ENCODE results near the gene MAP3K21. TPM values are rescaled to one million over a fixed set of nuclear protein-coding genes. Genes with fewer than 3 reads are reported as not detected.

MAP3K21 gene
- total RNA-seq, 4 donors from 2014 or later, result 0.34 to 0.66 (median 0.43) TPM

- H3K27ac ChIP-seq (replicated peaks in 1 of 4), result no peak overlapping the region
- no peak for DNase-seq (ENCODE audit: extremely low spot score)
- no peaks in the 10 kb centered on the region for H3K36me3 ChIP-seq
- intact Hi-C loops (cut with DNase I), result no loop called here
- TF ChIP-seq CTCF (IDR thresholded peaks at IDR 0.05), result no peak
- TF ChIP-seq POLR2A (IDR thresholded peaks at IDR 0.05; ENCODE audit: low read depth), result no peak
- TF ChIP-seq EP300 (IDR thresholded peaks at IDR 0.05), result no peak
- TF ChIP-seq POLR2AphosphoS5 (IDR thresholded peaks at IDR 0.05), result no peak
- H3K4me1 ChIP-seq, result no peaks in the 10 kb centered on the region
- no peaks in the 10 kb centered on the region for H3K27me3 ChIP-seq
- H3K9me3 ChIP-seq, result no peaks in the 10 kb centered on the region
- 92% methylated on average over 1 of the region's 1 CpG for WGBS
- no peak overlapping the region for H3K4me3 ChIP-seq
Measured at GRCh38 chr1:233368789-233369130, 41.2 kb downstream of the MAP3K21 start.

GRCh38 chr1:233372218-233373120 is 44.9 kb downstream of the MAP3K21 start:
- Histone ChIP-seq H3K4me1 (no peaks in the 10 kb centered on the region), H3K27me3 (no peaks in the 10 kb centered on the region), H3K36me3 (no peaks in the 10 kb centered on the region), H3K9me3 (no peaks in the 10 kb centered on the region), H3K27ac (replicated peaks in 1 of 4) (no peak overlapping the region), H3K4me3 (no peak overlapping the region)
- intact Hi-C loops (cut with DNase I), result no loop called here
- 85% methylated on average over 12 of the region's 12 CpGs for WGBS
- TF ChIP-seq EP300 (IDR thresholded peaks at IDR 0.05), result no peak
- no peak for TF ChIP-seq POLR2A (IDR thresholded peaks at IDR 0.05; ENCODE audit: low read depth)
- no peak for TF ChIP-seq CTCF (IDR thresholded peaks at IDR 0.05)
- no peak for TF ChIP-seq POLR2AphosphoS5 (IDR thresholded peaks at IDR 0.05)
- no peak for DNase-seq (ENCODE audit: extremely low spot score)

GRCh38 chr1:233373226-233373625 is 45.7 kb downstream of the MAP3K21 start:
- intact Hi-C loops (cut with DNase I), result no loop called here
- TF ChIP-seq CTCF (IDR thresholded peaks at IDR 0.05) (no peak), EP300 (IDR thresholded peaks at IDR 0.05) (no peak), POLR2AphosphoS5 (IDR thresholded peaks at IDR 0.05) (no peak), POLR2A (IDR thresholded peaks at IDR 0.05; ENCODE audit: low read depth) (no peak)
- 91% methylated on average over 4 of the region's 6 CpGs for WGBS

GRCh38 chr1:233375653-233376052 is 48.1 kb downstream of the MAP3K21 start:
- TF ChIP-seq POLR2A (IDR thresholded peaks at IDR 0.05; ENCODE audit: low read depth) (no peak), POLR2AphosphoS5 (IDR thresholded peaks at IDR 0.05) (no peak), CTCF (IDR thresholded peaks at IDR 0.05) (no peak), EP300 (IDR thresholded peaks at IDR 0.05) (no peak)
- intact Hi-C loops (cut with DNase I), result no loop called here
- H3K27me3 ChIP-seq, result no peaks in the 10 kb centered on the region
- no peaks in the 10 kb centered on the region for H3K36me3 ChIP-seq
- no peak overlapping the region for H3K27ac ChIP-seq (replicated peaks in 1 of 4)
- H3K4me1 ChIP-seq, result no peaks in the 10 kb centered on the region
- no peak overlapping the region for H3K4me3 ChIP-seq
- H3K9me3 ChIP-seq, result no peaks in the 10 kb centered on the region
- 84% methylated on average over 2 of the region's 2 CpGs for WGBS
- no peak for DNase-seq (ENCODE audit: extremely low spot score)

More at GRCh38 chr1:233373226-233373625, 45.7 kb downstream of the MAP3K21 start:
- no peak overlapping the region for H3K27ac ChIP-seq (replicated peaks in 1 of 4)
- DNase-seq (ENCODE audit: extremely low spot score), result no peak
- H3K27me3 ChIP-seq, result no peaks in the 10 kb centered on the region
- no peaks in the 10 kb centered on the region for H3K36me3 ChIP-seq
- H3K9me3 ChIP-seq, result no peaks in the 10 kb centered on the region
- no peaks in the 10 kb centered on the region for H3K4me1 ChIP-seq
- H3K4me3 ChIP-seq, result no peak overlapping the region
